Smooth muscle cell of the brain vasculature (primary cell): ENCODE results near the gene MYH11.
"Not testable (repeated sequence)": the region's sequence is repeated elsewhere in the genome, so short reads cannot be mapped to it uniquely, and the experiment has no call there.

Source experiments
- DNase-seq: peaks from one replicate; pipeline ENCODE4 v3.0.0-alpha.2; 2012; ENCODE audit warnings: low read depth, low spot score

The MYH11 gene

DNA sequence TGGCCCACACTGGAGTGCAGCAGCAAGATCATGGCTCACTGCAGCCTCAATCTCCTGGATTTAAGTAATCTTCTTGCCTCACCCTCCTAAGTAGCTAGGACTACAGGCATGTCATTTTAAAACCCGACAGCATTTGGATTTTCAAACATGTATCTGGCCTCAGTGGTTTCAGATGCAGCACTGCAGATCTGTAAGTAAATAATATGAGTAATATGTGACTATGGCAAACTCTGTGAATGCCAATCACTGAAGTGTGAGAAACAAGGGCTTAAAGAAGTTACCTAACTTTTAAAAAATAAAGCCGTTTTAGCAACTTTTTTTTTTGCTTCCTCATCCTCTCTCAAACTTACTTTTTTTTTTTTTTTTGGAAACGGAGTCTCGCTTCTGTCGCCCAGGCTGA is 19.7 kb upstream of the MYH11 start:
- DNase-seq = no peak

DNA sequence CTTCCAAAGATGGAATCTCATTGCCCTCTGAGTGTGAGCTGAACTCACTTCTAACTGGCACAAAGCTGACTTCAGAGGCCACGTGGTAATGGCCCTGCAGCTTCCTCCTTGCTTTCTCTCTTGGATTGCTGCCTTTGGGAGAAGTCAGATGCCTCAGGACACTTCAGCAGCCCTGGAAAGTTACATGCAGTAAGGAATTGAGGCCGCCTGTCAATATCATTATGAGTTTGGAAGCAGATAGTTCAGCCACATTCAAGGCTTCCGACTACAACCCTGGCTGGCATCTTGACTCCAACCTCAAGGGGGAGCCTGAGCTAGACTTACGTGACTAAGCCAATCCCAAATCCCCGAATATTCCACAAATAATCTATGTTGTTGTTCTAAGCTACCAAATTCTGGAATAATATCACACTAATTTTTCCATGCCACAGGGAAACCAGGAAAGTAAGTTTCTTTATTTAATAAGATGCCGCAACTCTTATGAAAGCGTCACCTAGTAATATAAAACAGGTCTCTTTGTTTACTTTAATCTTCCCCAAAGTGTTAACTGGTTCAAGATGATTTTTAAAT is 18.0 kb upstream of the MYH11 start:
- DNase-seq = no peak

DNA sequence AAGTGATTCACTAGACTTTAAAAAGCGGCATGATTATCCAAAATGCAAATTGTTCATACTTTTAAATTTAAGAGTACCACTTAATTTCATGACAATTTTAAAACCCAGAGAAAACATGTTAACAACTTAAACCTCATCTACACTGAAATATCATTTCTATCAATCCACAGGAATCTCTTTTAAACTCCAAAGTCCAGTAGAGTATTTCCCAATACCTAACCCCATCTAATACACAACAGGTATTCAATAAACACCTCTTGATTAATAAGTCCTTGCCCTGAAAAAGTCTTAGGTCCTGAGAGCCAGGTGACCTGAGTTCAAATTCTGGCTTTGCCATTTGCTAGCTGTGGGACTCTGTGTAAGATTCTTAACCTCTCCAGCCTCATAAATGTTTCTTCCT is 16.9 kb upstream of the MYH11 start:
- no peak for DNase-seq

DNA sequence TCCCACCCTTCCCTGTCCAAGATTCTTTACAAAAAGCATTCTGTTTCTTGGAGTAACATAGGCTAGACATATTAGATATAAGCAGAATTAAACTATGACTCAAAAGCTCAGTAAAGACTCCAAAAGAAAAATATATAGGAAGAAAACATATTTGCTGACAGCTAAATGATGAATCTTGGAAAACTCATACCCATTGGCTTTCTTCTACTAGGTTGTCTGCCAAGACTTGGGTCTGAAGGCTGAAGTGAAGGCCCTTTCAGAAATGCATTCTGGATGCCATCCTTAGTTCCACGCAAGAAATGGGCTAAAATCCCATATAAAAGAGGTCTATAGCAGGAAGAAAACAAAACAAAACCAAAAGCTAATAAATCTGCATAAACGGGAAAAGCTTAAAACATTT is 16.5 kb upstream of the MYH11 start:
- no peak for DNase-seq

DNA sequence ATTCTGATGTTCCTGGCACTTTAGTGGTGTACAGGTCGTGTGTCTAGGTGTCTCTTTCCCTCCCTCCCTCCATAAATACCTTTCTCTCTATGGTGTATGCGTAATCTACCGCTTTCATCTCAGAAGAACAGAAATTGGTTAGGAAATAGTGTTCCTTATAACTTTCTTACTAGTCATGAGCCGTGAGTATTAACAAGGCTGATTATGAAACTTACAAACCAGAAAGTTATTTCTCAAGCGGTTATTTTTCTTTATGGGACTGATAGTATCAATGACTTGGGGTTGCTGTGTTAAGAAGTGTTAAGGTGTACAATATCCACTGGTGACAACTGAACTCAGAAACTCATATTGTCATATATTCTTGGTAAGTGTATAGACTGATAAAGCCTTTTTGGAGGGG is 13.2 kb upstream of the MYH11 start:
- no peak for DNase-seq

DNA sequence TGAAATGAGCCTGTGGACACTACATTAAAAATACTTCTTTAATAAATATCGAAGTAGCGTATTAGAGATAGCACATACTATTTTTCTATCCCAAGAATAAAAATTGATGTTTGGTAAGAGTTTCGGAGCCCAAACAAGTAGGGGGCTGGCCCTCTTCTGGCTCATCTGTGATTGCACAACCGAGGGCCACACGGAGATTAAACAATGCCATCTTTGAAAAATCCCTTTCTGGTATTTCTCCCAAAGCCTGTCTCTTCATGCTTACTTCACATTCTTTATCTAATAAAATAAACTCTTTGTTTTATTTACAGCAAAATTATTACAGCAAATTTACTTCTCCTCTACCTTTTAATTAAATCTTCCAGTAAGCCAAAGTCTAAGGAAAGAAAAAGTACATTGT is 9.6 kb upstream of the MYH11 start:
- DNase-seq = no peak

DNA sequence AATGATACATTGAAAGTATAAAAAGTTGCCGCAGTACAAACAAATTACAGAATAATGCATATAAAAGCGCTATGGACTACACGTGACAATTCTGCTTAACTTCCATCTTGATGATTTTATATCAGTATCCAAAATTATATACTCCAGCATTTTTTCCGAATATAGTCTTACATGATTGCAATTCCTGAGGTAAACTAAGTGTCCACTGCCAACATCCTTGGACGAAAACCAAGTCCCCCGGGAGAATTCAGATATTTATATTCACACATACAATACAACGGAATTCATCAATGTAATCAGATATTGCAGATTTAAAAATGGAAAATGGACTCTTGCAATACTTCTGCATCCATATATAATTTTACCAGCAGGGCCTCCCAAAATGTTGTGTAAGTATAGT is 8.9 kb upstream of the MYH11 start:
- no peak for DNase-seq

DNA sequence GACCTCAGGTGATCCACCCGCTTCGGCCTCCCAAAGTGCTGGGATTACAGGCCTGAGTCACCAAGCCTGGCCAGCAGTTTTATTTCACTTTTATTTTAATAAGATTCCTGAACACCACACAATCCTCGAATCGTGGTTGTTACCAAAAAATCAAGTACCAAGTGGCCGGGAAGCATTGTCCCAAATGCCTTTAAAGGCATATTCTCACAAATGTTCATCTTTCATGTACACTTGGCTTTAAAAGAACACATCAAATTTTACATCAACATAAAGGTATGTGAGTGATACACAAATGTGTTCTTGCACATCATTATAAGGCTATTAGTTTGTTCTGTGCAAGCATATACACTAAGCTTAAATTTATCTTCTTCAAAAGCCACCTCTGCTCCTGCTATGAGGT is 8.1 kb upstream of the MYH11 start:
- DNase-seq = no peak

DNA sequence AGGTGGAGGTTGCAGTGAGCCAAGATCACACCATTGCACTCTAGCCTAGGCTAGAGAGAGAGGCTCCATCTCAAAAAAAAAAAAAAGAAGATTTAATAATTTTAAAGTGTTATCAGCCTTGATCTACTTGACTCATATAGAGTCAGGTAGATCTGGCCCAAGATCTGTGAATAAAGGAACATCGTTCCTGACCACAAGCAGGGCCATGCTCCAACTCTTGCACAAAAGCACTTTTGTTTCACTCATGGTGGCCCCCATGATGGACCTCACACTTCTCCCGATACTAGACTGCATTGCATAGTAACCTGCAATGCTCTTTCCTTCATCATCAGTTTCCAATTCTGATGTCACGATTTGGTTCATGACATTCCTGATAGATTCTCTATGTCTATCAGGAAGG is 5.2 kb upstream of the MYH11 start:
- DNase-seq = no peak

DNA sequence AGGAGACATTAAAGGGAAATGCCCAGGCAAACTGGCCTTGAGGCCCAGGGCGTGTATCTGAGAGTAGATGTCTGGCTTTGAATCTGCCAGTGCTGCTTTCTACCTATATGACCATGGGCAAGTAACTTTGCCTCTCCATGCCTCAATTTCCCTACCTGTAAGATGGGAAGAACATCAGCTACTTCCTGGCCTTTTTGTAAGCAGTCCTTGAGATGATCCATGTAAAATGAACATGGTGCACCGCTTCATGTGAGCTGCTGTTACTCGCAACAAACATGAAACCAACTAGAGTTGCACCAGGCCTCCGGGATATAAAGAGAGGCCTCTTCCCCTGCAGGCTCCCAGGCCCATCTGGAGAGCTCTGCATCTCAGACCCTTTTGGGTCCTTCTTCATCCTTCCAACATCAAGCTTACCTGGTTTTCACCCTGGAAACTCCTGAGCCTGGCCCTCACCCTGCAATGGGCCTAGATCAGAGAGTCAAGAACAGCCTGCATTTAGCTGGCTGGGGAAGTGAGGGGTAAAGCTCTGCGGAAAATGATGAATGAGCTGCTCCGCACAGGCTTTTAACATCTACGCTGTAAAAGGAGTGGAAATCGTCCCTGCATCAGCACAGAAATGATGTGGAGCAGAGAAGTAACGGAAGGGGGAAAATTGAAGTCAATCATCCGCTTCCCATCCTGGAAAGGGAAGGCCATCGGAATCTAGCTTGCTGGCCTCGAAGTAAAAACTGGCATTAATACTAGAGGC is 2.3 kb upstream of the MYH11 start:
- DNase-seq = no peak

DNA sequence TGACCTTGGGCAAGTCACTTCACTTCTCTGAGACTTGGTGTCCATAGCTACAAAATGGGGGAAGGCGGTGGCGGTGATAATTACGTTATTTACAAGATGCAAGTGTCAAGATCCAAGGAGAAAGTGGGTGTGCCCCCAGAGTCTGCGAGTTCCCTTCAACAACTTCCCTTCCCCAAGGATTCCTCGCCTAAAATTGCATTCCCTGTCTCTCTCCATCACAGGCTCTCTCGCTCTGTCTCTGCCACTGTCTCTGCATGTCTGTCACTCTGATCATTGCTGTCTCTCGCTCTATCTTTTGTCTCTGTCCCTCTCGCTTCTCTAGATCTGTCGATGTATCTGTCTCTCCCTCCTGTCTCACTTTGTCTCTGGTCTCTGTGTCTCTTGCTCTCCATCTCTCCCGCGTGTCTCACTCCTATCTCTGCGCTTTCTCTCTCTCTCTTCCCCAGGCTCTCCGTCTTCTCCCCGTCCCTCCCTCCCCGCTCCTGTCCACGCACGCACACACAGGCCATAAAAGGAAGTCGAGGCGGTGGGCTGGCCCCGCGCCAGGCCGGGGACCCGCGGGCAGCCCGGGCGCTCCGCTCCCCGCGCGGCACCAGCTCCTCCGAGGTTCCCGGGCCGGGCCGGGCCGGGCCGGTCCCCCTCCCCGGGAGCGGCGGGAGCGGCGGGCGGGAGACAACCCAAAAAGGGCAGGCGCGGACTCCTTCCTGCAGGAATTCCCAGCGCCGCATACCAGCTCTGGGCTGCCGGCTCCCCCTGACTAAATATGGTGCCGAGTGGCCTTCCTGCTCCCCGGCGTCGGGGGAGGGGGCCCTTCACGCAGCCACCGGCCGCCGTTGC is 1.1 kb upstream of the MYH11 start:
- no peak for DNase-seq

DNA sequence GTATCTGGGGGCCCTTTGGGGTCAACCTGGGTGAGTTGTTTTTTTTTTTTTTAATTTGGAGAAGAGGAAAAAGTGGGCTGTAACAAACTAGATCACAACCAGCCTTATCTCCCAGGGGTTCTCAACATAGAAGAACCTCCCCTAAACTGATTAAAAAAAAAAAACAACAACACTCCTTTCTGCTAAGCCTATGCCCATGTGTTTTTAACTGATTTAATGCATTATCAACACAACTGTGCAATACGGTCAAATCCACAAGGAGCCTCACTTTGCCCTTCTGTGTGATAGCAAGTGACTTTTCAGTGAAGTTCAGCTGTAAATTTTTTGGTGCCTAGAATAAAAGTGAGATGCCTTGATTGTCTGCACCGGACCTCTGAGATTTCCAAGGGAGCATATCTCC is 646 bp downstream of the MYH11 start:
- DNase-seq = no peak

DNA sequence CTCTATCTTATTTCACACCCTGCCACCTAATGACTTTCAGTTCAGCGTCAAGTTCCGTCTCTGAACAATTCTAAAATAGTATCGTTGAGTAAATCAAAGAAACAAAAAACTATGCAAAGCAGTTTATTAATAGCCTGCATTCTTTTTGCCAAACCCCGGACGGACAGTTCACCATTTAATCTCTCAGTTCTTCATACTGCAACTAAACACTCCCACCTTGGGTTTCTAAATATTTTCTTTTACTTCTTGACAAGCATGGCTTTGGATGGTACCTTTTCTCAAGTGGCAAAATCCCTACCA is 1.2 kb downstream of the MYH11 start:
- DNase-seq = no peak

DNA sequence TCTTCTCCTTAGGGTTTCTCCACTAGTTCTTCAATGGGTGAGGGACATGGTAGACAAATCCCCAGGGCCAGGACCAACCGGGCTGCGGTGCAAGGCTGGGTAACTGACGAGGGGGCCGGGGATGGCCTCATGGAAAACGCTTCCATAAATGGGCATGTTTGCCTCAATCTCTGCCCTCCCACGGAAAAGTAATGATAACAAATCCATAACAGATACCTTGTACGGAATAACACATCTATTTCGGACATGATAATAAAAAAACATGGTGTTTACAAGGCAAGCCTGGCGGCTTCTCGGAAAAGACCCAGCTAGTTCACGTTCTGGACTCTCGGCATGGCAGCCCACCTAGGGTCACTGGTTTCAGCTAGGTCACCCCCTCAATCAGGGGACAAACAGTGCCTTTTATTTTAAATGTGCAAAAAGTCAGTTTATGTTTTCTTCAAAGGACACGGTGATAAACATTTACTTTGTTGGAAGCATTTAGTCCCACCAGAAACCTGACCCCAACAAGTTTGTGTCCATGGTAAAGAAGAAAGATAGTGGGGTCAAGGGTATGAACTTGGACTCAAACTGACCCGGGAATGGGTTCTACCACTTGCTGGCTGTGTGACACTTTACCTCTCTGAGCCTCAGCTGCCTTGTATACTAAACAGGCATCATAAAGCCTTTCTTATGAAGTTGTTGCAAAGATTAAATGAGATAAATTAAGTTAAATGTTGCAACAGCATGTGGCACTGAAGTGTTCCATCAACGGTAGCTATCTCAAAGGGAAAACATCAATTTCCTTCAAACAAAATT is 1.7 kb downstream of the MYH11 start:
- no peak for DNase-seq

DNA sequence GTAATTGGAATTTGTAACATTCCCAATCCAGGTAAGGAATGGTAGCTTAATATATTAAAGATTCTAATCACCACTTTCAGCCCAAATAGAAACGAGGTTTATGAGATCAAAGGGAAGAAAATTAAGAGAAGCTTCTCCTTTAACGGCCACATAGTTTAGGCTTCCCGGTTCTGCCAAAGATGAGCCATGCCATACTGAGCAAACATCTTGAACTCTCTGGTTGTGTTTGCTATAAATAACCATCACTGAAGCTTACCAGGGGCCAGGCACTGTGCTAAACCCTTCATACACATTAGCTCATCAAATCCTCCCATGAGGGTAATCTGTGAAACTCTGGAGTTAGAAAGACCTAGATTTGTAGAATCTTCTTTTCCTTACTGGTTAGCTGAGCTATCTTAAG is 2.8 kb downstream of the MYH11 start:
- no peak for DNase-seq

DNA sequence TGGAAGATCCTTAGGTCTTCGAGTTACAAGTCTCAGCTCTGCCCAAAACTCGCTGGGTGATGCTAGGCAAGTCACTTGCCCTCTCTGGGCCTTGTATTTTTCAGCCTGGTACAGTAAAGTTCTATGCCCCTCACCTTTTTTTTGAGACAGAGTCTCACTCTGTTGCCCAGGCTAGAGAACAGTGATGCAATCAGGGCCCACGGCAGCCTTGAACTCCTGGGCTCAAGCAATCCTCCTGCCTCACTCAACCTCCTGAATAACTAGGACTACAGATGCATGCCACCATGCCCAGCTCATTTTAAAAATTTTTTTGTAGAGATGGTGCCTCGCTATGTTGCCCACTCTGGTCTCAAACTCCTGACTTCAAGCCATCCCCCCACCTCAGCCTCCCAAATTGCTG is 3.8 kb downstream of the MYH11 start:
- no peak for DNase-seq

DNA sequence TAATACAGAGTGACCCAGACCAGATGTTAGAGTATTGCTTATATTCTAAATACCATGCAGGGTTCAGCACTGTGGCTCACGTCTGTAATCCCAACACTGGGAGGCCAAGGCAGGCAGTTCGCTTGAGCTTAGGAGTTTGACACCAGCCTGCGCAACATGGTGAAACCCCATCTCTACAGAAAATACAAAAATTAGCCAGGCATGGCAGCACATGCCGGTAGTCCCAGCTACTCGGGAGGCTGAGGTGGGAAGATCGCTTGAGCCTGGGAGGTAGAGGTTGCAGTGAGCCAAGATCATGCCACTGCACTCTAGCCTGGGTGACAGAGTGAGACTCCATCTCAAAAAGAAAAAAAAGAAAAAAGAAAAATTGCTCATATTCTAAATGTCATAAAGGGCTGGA is 6.3 kb downstream of the MYH11 start:
- DNase-seq = not testable (repeated sequence)

DNA sequence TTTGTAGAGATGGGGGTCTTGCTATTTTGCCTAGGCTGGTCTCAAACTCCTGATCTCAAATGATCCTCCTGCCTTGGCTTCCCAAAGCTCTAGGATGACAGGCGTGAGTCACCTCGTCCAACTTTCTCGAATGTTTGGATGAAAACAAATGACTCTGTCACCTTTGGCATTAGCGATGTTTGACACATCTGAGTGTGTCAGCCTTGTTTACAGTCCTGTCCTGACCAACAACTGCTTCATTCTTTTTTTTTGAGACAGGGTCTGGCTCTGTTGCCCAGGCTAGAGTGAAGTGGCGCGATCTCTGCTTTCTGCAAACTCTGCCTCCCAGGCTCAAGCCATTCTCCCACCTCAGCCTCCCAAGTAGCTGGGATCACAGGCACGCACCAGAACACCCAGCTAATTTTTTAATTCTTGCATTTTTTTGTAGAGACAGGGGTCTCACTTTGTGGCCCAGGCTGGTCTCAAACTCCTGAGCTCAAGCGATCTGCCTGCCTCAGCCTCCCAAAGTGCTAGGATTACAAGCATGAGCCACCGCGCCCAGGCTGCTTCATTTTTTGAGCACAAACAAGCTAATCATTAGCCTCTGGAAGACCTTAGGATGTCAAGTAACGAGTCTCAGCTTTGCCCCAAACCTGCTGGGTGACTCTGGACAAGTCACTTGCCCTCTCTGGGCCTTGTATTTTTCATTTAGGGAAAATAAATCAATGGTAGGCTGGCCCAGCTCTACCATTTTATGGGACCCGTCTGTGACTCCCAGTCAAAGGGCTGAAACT is 7.4 kb downstream of the MYH11 start:
- no peak for DNase-seq

DNA sequence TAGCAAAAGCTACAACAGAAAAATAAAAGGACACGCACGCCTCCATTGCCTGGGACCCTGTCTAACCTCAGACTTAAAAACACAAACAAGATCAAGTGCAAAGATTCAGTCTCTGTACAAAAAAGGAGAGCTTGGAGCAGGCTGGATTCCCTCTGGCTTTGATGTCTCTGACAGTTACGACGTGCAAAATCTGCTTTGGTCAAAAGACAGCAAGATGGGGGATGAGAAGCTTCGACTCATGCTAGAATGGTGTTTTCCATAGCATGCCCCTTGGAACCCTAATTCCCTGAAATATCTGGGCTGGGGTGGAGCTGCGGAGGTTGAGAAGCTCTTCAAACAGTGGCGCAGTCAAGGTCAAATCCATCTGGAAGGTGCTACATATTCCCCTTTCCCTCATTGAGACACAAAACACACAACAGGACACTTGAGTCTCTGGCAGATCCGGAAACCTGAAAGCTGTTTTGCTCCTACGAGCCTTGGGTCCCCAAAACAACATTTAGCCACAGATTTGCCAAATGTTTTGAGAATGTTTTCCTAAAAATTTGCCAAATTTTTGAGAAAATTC is 9.1 kb downstream of the MYH11 start:
- no peak for DNase-seq

DNA sequence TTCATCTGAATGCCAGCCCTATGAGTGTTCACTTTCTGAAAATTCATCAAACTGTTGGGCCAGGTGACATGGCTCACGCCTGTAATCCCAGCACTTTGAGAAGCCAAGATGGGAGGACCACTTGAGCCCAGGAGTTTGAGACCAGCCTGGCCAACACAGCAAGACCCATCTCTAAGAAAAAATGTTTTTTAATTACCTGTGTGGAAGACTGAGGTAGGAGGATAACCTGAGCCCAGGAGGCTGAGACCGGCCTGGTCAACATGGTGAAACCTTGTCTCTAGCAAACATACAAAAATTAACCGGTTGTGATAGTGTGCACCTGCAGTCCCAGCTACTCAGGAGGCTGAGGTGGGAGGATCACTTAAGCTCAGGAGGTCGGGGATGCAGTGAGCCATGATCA is 10.3 kb downstream of the MYH11 start:
- no peak for DNase-seq

DNA sequence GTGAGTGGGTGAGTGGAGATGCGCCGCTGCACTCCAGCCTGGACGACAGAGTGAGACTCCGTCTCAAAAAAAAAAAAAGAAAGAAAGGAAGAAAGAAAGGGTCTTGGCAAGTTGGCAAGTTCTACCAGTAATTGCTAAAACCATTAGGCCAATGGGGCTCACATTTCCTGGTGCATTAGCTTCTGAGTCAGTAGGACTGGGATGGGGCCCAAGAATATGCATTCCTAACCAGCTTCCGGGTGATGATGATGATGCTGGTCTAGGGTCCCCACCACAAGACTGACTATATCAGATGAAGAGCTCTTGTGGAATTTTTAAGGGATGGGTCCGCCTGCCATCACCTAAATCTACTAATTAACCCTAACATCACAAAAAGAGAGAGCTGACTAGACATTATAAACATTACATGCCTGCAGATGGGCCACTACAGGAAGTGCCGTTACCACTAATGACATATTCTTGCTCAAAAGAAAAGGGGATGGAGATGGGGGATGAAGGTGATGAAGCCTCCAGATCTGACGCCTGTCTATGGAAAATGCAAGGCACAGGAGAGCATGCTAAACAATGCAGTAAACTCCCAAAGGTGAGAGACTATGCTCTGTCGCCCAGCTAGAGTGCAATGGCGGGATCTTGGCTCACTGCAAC is 13.1 kb downstream of the MYH11 start:
- no peak for DNase-seq
